GM12891 (cell line): ENCODE measurements around the gene CDYL.

ENCODE experiments used
- PAX5 ChIP-seq: IDR thresholded peaks from 2 replicates; pipeline ENCODE4 v1.6.1; 2011; ENCODE audit warnings: low read length, moderate library complexity, mild to moderate bottlenecking; ENCODE audit not compliant: insufficient read depth, severe bottlenecking
- POLR2A ChIP-seq: IDR thresholded peaks from 2 replicates; pipeline ENCODE4 v1.6.1; 2011; ENCODE audit warnings: low read depth, low read length, control low read depth
- POLR2AphosphoS5 ChIP-seq: IDR thresholded peaks from 2 replicates; pipeline ENCODE4 v1.6.1; 2011; ENCODE audit warnings: low read depth, low read length, control low read depth
- TAF1 ChIP-seq: IDR thresholded peaks from 2 replicates; pipeline ENCODE4 v1.6.1; 2011; ENCODE audit warnings: low read depth, low read length, control low read depth

- TF ChIP-seq POLR2A, result no peak
- no peak for TF ChIP-seq POLR2AphosphoS5
- no peak for TF ChIP-seq TAF1
- no peak for TF ChIP-seq PAX5
Measured at GRCh38 chr6:4974962-4975361, 198.8 kb downstream of the CDYL start.
